Activated B cell treated with CpG ODN at 0.5 μM for 24 hours (primary cell): Measurements from ENCODE around the gene NRXN3. TPM values are rescaled to one million over a fixed set of nuclear protein-coding genes. Genes with fewer than 3 reads are reported as not detected.

Experiments
- ATAC-seq: fragments of 200-7000 bp; cut with Tn5 transposase; one replicate; pipeline ENCODE4 v1.10.0; 2021; ENCODE audit warnings: low read depth, mild to moderate bottlenecking, moderate library complexity
- CTCF ChIA-PET: fragments of 350-600 bp; sonication (Branson Sonifier 250); formaldehyde crosslinking; loops from one replicate; lab custom pipeline; 2021; ENCODE audit warnings: antibody characterized with exemption; lab: Charles Lee
- POLR2A ChIA-PET: fragments of 350-600 bp; sonication (Branson Sonifier 250); formaldehyde crosslinking; loops from one replicate; lab custom pipeline; 2021; ENCODE audit warnings: antibody characterized with exemption; lab: Charles Lee
- DNase-seq: peaks from one replicate; pipeline ENCODE4 v3.0.0; 2022
- H3K27ac Mint-ChIP-seq: one replicate; pipeline ENCODE4 v1.8.0; 2020; ENCODE audit warnings: mixed read lengths
- H3K27me3 Mint-ChIP-seq: one replicate; pipeline ENCODE4 v1.8.0; 2021; ENCODE audit warnings: mixed read lengths
- H3K36me3 Mint-ChIP-seq: one replicate; pipeline ENCODE4 v1.8.0; 2021; ENCODE audit warnings: low read depth, mixed read lengths
- H3K4me1 Mint-ChIP-seq: one replicate; pipeline ENCODE4 v1.8.0; 2021; ENCODE audit warnings: mixed read lengths
- H3K4me3 Mint-ChIP-seq: one replicate; pipeline ENCODE4 v1.8.0; 2020; ENCODE audit warnings: mild to moderate bottlenecking, mixed read lengths
- H3K9me3 Mint-ChIP-seq: one replicate; pipeline ENCODE4 v1.8.0; 2020; ENCODE audit warnings: mixed read lengths
- intact Hi-C: fragments of 100-400 bp; cut with micrococcal nuclease; formaldehyde crosslinking; loops from one replicate; pipeline ENCODE4 v1.15.1; 2024
- total RNA-seq: library from RNA; stranded (reverse); gene quantifications from 2 replicates; pipeline ENCODE4 v1.2.3, GENCODE V29; 2022
- TF ChIP-seq, protein P1 (sequence below): fragments of 200-600 bp; IDR thresholded peaks from one replicate; pipeline ENCODE4 v1.8.0; 2022; ENCODE audit warnings: antibody characterized with exemption, mild to moderate bottlenecking

The NRXN3 gene
- total RNA-seq, 1 donor from 2014 or later = not detected

DNA sequence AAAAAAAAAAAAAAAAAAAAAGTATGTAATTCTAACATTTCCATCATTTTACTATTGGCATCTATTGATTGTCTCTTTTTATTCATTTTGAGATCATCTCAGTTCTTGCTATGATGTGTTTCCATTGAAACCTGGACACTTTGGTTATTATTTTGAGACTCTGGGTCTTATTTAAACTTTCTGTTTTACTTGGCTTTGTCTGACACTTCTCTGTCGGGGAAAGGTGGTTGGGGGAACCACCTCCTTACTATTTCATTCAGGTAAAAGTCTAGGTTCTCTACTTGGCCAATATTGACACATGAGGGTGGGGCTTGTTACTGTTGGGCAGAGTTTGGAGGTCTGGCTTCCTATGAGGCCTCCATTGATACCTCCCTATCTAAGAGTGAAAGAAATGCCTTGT is 228.0 kb downstream of the NRXN3 start:
- POLR2A ChIA-PET = no interaction called here
- H3K36me3 Mint-ChIP-seq = no peaks in the 10 kb centered on the region

DNA sequence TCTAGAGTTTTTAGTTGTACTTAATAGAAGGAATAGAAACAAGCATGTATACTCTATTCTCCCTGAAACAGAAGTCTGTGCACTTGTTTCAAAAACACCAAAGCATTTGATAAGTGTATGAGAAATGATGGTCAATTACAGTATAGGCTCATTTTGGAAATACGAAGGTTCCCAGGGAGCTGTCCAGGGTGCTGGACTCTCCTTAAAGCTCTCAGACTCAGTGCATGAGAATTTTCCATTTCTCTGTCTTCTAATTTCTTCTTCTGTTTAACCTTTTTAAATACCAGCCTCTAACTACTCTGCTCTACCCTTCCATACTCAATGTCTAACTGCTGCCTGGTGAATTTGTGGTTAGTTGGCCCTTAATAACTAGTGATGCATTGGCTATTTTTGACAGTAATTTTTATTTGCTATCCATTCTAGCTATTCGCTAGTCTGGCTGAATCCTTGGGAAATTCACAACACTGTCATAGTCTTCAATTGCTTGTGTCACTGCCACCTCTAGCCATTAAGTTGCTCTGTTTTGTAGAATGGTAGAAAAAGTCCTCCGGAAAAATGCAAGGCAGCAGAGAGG is 229.2 kb downstream of the NRXN3 start:
- ChIA-PET POLR2A (no interaction called here), CTCF (no interaction called here)
- DNase-seq (no peak), ATAC-seq (no peak)
- H3K27ac Mint-ChIP-seq = no peak overlapping the region
- no peaks in the 10 kb centered on the region for H3K4me1 Mint-ChIP-seq
- H3K4me3 Mint-ChIP-seq = no peak overlapping the region
- intact Hi-C loops = no loop called here
- H3K27me3 Mint-ChIP-seq = peaks cover 10% of the 10 kb centered on the region
- H3K9me3 Mint-ChIP-seq = no peaks in the 10 kb centered on the region
- H3K36me3 Mint-ChIP-seq = no peaks in the 10 kb centered on the region
- TF ChIP-seq, protein P1, sequence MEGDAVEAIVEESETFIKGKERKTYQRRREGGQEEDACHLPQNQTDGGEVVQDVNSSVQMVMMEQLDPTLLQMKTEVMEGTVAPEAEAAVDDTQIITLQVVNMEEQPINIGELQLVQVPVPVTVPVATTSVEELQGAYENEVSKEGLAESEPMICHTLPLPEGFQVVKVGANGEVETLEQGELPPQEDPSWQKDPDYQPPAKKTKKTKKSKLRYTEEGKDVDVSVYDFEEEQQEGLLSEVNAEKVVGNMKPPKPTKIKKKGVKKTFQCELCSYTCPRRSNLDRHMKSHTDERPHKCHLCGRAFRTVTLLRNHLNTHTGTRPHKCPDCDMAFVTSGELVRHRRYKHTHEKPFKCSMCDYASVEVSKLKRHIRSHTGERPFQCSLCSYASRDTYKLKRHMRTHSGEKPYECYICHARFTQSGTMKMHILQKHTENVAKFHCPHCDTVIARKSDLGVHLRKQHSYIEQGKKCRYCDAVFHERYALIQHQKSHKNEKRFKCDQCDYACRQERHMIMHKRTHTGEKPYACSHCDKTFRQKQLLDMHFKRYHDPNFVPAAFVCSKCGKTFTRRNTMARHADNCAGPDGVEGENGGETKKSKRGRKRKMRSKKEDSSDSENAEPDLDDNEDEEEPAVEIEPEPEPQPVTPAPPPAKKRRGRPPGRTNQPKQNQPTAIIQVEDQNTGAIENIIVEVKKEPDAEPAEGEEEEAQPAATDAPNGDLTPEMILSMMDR = no peak

More for the DNA sequence above, 228.0 kb downstream of the NRXN3 start:
- Mint-ChIP-seq H3K4me3 (no peak overlapping the region), H3K9me3 (no peaks in the 10 kb centered on the region), H3K27ac (no peak overlapping the region), H3K4me1 (no peaks in the 10 kb centered on the region), H3K27me3 (peaks cover 7% of the 10 kb centered on the region)
- TF ChIP-seq, protein P1 = no peak
- intact Hi-C loops = no loop called here
- ATAC-seq = no peak
- CTCF ChIA-PET = no interaction called here
- no peak for DNase-seq

DNA sequence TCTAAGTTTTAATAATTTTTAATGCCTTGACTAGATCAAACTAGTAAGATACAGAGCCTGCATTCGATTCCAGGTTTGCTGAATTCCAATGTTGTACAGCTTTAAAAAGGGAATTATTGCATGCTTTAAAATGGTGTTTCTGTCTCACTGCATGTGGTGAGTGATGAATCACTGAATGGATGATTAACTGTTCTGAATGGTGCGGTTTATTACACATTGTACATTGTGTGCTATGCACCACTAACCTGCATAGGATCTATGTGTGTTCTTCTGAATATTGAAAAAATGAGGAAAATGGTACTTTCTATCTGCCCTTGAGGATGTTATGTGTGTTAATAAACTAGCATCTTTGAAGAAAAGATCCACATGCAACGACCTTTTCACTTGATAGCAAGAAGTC is 231.7 kb downstream of the NRXN3 start:
- H3K4me1 Mint-ChIP-seq = no peaks in the 10 kb centered on the region
- peaks cover 13% of the 10 kb centered on the region for H3K27me3 Mint-ChIP-seq
- intact Hi-C loops = no loop called here
- DNase-seq (no peak), ATAC-seq (no peak)
- H3K27ac Mint-ChIP-seq = no peak overlapping the region
- H3K36me3 Mint-ChIP-seq = no peaks in the 10 kb centered on the region
- ChIA-PET CTCF (no interaction called here), POLR2A (no interaction called here)
- H3K9me3 Mint-ChIP-seq = no peaks in the 10 kb centered on the region
- TF ChIP-seq, protein P1 = no peak
- H3K4me3 Mint-ChIP-seq = no peak overlapping the region

DNA sequence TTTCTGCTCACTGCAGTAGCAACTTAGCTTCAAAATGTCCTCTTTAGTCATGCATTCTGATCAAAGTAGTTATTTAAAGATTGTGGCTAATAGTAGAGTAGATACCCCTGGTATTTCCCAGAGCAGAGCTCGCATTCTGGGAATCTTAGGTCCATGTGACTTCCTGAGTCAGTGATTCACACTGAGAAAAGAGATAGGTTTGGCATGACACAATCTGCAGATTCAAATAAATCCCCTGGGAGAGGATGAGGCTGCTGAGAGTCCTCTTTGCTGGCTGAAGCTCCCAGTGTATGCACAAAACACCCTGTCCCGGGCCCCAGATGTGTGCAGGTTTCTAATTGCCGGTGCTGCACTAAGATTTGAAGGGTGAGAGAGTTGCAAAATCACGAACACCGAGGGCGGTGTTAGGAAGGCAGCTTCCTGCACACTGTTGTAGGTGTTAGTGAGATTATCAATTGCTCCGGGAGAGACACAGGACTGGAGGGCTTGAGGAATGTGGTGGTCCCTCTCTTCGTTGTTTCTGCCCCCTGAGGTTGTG is 233.2 kb downstream of the NRXN3 start:
- Mint-ChIP-seq H3K36me3 (no peaks in the 10 kb centered on the region), H3K27me3 (peaks cover 9% of the 10 kb centered on the region), H3K9me3 (no peaks in the 10 kb centered on the region), H3K27ac (no peak overlapping the region), H3K4me1 (no peaks in the 10 kb centered on the region), H3K4me3 (no peak overlapping the region)
- ChIA-PET CTCF (no interaction called here), POLR2A (no interaction called here)
- DNase-seq (no peak), ATAC-seq (no peak)
- intact Hi-C loops = no loop called here
- TF ChIP-seq, protein P1 = no peak

DNA sequence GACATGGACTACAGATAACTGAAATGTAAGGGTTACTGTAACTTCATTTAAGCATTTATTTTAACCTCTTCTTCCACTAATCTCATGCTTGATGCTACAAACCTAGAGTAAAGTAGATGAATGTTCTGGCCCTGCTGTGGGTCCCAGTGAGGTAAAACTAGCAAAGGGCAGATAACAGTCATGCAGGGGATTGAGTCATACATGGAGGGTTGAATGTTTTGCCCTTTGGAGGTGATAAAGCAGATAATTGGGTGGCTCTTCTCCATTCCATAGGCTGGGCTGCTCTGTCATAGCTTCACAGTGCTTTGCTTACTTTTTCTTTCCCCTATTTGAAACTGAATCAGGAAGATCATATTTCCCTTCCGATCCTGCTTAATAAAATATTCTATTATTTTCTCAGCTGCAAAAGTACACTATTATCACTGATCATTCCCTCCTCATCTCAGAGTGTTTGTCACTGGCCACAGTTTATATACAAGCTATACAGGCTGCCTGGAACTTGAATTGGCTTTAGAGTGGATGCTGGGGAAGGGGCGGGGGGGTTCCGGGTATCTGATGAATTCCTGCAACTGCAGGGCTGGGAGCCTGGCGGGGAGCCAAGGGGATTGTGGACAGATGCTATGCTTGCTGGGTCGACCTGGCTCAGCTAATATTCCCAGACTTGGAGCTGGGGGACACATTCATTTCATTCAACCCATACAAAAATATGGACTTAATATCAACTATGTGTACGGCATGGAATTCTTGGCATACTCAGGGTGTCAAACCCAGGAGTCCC is 235.1 kb downstream of the NRXN3 start:
- ChIA-PET POLR2A (no interaction called here), CTCF (no interaction called here)
- H3K27ac Mint-ChIP-seq = no peak overlapping the region
- intact Hi-C loops = no loop called here
- H3K27me3 Mint-ChIP-seq = peaks cover 6% of the 10 kb centered on the region
- peaks cover 7% of the 10 kb centered on the region for H3K9me3 Mint-ChIP-seq
- H3K36me3 Mint-ChIP-seq = no peaks in the 10 kb centered on the region
- H3K4me3 Mint-ChIP-seq = no peak overlapping the region
- H3K4me1 Mint-ChIP-seq = no peaks in the 10 kb centered on the region
- TF ChIP-seq, protein P1 = no peak
- DNase-seq = no peak
- ATAC-seq = no peak
